COLO668 (cell line): ENCODE results near the gene BCLAF1.
"Not testable (repeated sequence)": the region's sequence is repeated elsewhere in the genome, so short reads cannot be mapped to it uniquely, and the experiment has no call there.

Experiments
- DNase-seq: peaks from one replicate; lab custom pipeline; 2025; ENCODE audit not compliant: unreplicated experiment; lab: John Stamatoyannopoulos, UW

BCLAF1 gene

GRCh38 chr6:136250686-136251008 is 39.0 kb downstream of the BCLAF1 start:
- peak; percentile 23 for DNase-seq

GRCh38 chr6:136249811-136250685 is 39.6 kb downstream of the BCLAF1 start, which contains the start of gene MTFR2:
MTFR2 (minus strand) TSS chr6:136250311; CDS start chr6:136249099, 1,212 bp downstream.
- DNase-seq: peak; percentile 91

- no peak for DNase-seq
Observed at GRCh38 chr6:136249336-136249735, 40.3 kb downstream of the BCLAF1 start.

- DNase-seq: no peak
Observed at GRCh38 chr6:136244061-136244616, 45.5 kb downstream of the BCLAF1 start.

- no peak for DNase-seq
Observed at GRCh38 chr6:136236466-136237293, 53.0 kb downstream of the BCLAF1 start.

GRCh38 chr6:136235233-136235564 is 54.4 kb downstream of the BCLAF1 start:
- DNase-seq: peak; percentile 29

GRCh38 chr6:136232701-136233100 is 56.9 kb downstream of the BCLAF1 start:
- DNase-seq: no peak

GRCh38 chr6:136230219-136230853 is 59.3 kb downstream of the BCLAF1 start:
- DNase-seq: no peak

- DNase-seq: no peak
Observed at GRCh38 chr6:136228814-136229213, 60.8 kb downstream of the BCLAF1 start.

- no peak for DNase-seq
Observed at GRCh38 chr6:136226674-136227377, 62.8 kb downstream of the BCLAF1 start.

- DNase-seq: peak; percentile 24
Observed at GRCh38 chr6:136226027-136226673, 63.5 kb downstream of the BCLAF1 start.

GRCh38 chr6:136225496-136225895 is 64.2 kb downstream of the BCLAF1 start:
- DNase-seq: no peak

- DNase-seq: not testable (repeated sequence)
Observed at GRCh38 chr6:136224974-136225373, 64.7 kb downstream of the BCLAF1 start.

GRCh38 chr6:136216503-136217401 is 72.9 kb downstream of the BCLAF1 start:
- no peak for DNase-seq

GRCh38 chr6:136213853-136214252 is 75.8 kb downstream of the BCLAF1 start:
- DNase-seq: no peak

GRCh38 chr6:136213012-136213539 is 76.6 kb downstream of the BCLAF1 start:
- DNase-seq: no peak

GRCh38 chr6:136212608-136213007 is 77.0 kb downstream of the BCLAF1 start:
- DNase-seq: no peak

- DNase-seq: no peak
Observed at GRCh38 chr6:136210398-136211165, 79.1 kb downstream of the BCLAF1 start.
